PC-9 (cell line): ENCODE results near the gene HCN4. TPM values are rescaled to one million over a fixed set of nuclear protein-coding genes. Genes with fewer than 3 reads are reported as not detected.
"Not testable (repeated sequence)": the region's sequence is repeated elsewhere in the genome, so short reads cannot be mapped to it uniquely, and the experiment has no call there.

Experiments
- Bru-seq: library from RNA; stranded (reverse); fragments of 400-500 nt; gene quantifications from one replicate; lab custom pipeline; 2021; lab: Mats Ljungman, UMichigan
- BruChase-seq, 2 experiments: library from RNA; stranded (reverse); fragments of 400-500 nt; gene quantifications; one replicate each; lab custom pipeline; 2021; lab: Mats Ljungman, UMichigan
- BruUV-seq: library from RNA; stranded (reverse); fragments of 400-500 nt; replicated peaks from 2 replicates; lab custom pipeline; 2021; lab: Mats Ljungman, UMichigan
- CTCF ChIA-PET: fragments of 300-600 bp; sonication (Branson Sonifier 250); formaldehyde crosslinking; loops from one replicate; lab custom pipeline; 2022; ENCODE audit warnings: antibody characterized with exemption; lab: Charles Lee
- POLR2A ChIA-PET: fragments of 300-600 bp; sonication (Branson Sonifier 250); formaldehyde crosslinking; loops from one replicate; lab custom pipeline; 2022; ENCODE audit warnings: antibody characterized with exemption; ENCODE audit not compliant: unreplicated experiment; lab: Charles Lee
- DNase-seq, 2 experiments: peaks; one replicate each; pipeline versions ENCODE4 v3.0.0 to v3.0.0-alpha.2; 2015 to 2022; ENCODE audit warnings: mixed read lengths in 1 of 2
- H2AFZ ChIP-seq: fragments of 200-600 bp; sonication (generic); 2 replicates; pipeline ENCODE4 v1.8.1; 2017; ENCODE audit warnings: antibody characterized with exemption
- H3F3A ChIP-seq: fragments of 200-600 bp; sonication (generic); 2 replicates; pipeline ENCODE4 v1.8.1; 2017; ENCODE audit warnings: antibody characterized with exemption, mild to moderate bottlenecking, low read depth; ENCODE audit not compliant: insufficient read depth
- H3K27ac ChIP-seq: fragments of 200-600 bp; sonication (generic); 2 replicates; pipeline ENCODE4 v1.6.1; 2016; ENCODE audit warnings: mixed run types
- H3K27me3 ChIP-seq: fragments of 200-600 bp; sonication (generic); 2 replicates; pipeline ENCODE4 v1.6.1; 2016; ENCODE audit warnings: low read depth, mixed run types; ENCODE audit not compliant: insufficient read depth
- H3K36me3 ChIP-seq: fragments of 200-600 bp; sonication (generic); 2 replicates; pipeline ENCODE4 v1.6.1; 2016; ENCODE audit warnings: low read depth, mixed run types
- H3K4me1 ChIP-seq: fragments of 200-600 bp; sonication (generic); replicated peaks from 2 replicates; pipeline ENCODE4 v1.6.1; 2016; ENCODE audit warnings: mixed run types; ENCODE audit not compliant: insufficient read depth
- H3K4me2 ChIP-seq: fragments of 200-600 bp; sonication (generic); 2 replicates; pipeline ENCODE4 v1.6.1; 2017; ENCODE audit warnings: mixed run types
- H3K4me3 ChIP-seq: fragments of 200-600 bp; sonication (generic); 2 replicates; pipeline ENCODE4 v1.6.1; 2016; ENCODE audit warnings: mixed run types
- H3K79me2 ChIP-seq: fragments of 200-600 bp; sonication (generic); 2 replicates; pipeline ENCODE4 v1.6.1; 2017; ENCODE audit warnings: low read depth, mixed run types
- H3K9me2 ChIP-seq: fragments of 200-600 bp; sonication (generic); 2 replicates; pipeline ENCODE4 v1.8.1; 2017; ENCODE audit warnings: mild to moderate bottlenecking; ENCODE audit not compliant: insufficient read depth
- H3K9me3 ChIP-seq: fragments of 200-600 bp; sonication (generic); 2 replicates; pipeline ENCODE4 v1.8.1; 2016; ENCODE audit warnings: low read depth; ENCODE audit not compliant: insufficient read depth
- H4K20me1 ChIP-seq: fragments of 200-600 bp; sonication (generic); 2 replicates; pipeline ENCODE4 v1.8.1; 2017; ENCODE audit not compliant: insufficient read depth
- EZH2 ChIP-seq: fragments of 200-600 bp; sonication (generic); IDR thresholded peaks from 2 replicates; pipeline ENCODE4 v1.8.0; 2017; ENCODE audit warnings: antibody characterized with exemption, low read depth
- intact Hi-C: fragments of 100-400 bp; cut with micrococcal nuclease; formaldehyde crosslinking; loops from one replicate; pipeline ENCODE4 v1.10.0; 2022; ENCODE audit not compliant: unreplicated experiment
- long read RNA-seq: library from polyadenylated mRNA; stranded (forward); transcript quantifications from one replicate; pipeline ENCODE4 v2.0.0, GENCODE V29; 2022
- total RNA-seq: library from RNA; stranded (reverse); gene quantifications from 2 replicates; pipeline ENCODE4 v1.2.3, GENCODE V29; 2021
- TF ChIP-seq, protein P1 (sequence below): fragments of 200-600 bp; sonication (generic); conservative IDR thresholded peaks from 2 replicates; pipeline ENCODE4 v1.6.1; 2017; ENCODE audit warnings: mixed run types, antibody characterized with exemption, mild to moderate bottlenecking, moderate library complexity

The HCN4 gene
- total RNA-seq (not detected in 2 replicates), Bru-seq, nascent RNA (not detected), BruChase-seq, experiment 1, labeled RNA remaining after a 2-hour chase (not detected), BruChase-seq, experiment 2, labeled RNA remaining after a 6-hour chase (not detected)
- long read RNA-seq: 0 reads

DNA sequence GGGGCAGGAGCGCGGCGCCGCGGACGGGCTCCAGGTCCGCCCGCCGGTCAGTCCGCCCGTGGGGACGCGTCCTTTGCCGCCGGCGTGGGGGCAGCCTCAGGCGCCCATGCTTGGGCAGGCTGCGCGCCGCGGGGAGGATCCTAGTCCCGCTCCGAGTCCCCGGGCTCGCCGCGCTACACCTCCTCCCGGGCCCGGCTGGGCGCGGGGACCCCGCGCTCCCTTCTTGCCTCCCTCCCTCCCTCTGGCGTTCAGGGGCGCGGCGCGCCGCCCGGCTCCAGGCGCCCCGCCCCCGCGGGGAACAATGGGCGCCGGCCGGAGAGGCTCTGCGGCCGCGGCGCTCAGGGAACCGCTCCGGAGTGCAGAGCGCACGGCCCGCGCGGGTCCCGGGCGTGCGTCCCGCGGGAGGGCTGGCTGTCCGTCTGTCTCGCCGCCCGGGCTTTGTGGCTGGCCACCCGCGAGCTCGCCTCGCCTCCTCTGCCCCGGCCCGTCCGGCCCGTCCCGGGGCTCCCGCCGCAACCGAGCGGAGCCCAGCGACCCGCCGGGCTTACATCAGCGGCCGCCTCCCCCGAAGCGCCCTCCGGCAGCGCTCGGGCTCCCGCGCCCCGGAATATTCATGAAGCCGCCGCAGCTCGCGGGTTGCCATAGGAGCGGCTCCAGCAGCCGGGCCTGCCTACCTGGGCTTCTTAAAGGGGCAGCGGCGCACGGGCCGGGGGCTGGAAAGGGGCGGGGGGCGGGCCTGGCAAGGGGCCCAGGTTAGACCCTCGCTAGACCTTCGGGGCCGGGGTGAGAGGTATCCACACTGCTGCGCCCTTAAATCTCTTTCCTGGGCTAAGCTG lies at the start of gene HCN4:
HCN4 (minus strand) TSS at position 658 of the 836 bp plus-strand sequence. CDS start 688 bp downstream, outside the sequence.
- peaks cover 47% of the 10 kb centered on the region for H3K27me3 ChIP-seq
- ChIA-PET CTCF (no interaction called here), POLR2A (no interaction called here)
- H3K4me2 ChIP-seq: no peak within 1 kb of the TSS
- no peak within 1 kb of the TSS for H3K4me3 ChIP-seq
- no peak within 1 kb of the TSS for H3K27ac ChIP-seq
- H3K9me2 ChIP-seq: no peaks in the 10 kb centered on the region
- no peak within 1 kb of the TSS for H2AFZ ChIP-seq
- H3F3A ChIP-seq: no peaks in the 10 kb centered on the region
- intact Hi-C loops: no loop called here
- H3K4me1 ChIP-seq: no peaks in the 10 kb centered on the region
- no TSS peak for BruUV-seq
- H3K79me2 ChIP-seq: no peaks in the 10 kb centered on the region
- no peak for TF ChIP-seq EZH2
- TF ChIP-seq, protein P1, sequence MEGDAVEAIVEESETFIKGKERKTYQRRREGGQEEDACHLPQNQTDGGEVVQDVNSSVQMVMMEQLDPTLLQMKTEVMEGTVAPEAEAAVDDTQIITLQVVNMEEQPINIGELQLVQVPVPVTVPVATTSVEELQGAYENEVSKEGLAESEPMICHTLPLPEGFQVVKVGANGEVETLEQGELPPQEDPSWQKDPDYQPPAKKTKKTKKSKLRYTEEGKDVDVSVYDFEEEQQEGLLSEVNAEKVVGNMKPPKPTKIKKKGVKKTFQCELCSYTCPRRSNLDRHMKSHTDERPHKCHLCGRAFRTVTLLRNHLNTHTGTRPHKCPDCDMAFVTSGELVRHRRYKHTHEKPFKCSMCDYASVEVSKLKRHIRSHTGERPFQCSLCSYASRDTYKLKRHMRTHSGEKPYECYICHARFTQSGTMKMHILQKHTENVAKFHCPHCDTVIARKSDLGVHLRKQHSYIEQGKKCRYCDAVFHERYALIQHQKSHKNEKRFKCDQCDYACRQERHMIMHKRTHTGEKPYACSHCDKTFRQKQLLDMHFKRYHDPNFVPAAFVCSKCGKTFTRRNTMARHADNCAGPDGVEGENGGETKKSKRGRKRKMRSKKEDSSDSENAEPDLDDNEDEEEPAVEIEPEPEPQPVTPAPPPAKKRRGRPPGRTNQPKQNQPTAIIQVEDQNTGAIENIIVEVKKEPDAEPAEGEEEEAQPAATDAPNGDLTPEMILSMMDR: no peak
- H3K9me3 ChIP-seq: no peaks in the 10 kb centered on the region
- no peaks in the 10 kb centered on the region for H4K20me1 ChIP-seq
- DNase-seq: no peak
- H3K36me3 ChIP-seq: no peaks in the 10 kb centered on the region

DNA sequence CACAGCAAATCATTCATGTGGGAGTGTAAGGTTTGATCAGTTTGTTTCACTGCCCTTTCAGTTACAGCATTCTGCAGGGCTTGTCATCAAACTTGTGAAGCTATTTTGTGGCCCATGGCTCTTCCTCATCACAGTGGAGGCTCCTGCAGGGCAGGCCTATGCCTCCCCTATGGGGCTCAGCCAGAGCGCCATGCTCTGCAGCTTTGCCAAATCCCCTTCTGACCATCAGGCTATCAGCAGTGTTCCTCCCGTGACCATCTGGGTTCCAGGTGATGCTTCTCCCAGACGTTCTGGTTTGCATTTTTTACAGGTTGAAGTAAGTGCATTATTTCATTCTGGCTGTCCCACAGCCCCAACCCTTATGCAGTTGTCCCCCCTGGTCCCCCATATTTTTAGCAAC lies 46.1 kb upstream of the HCN4 start:
- no peak overlapping the region for H3K4me3 ChIP-seq
- intact Hi-C loops: no loop called here
- TF ChIP-seq, protein P1: no peak
- no peak for TF ChIP-seq EZH2
- no peak overlapping the region for H3K27ac ChIP-seq
- DNase-seq: no peak
- H3K79me2 ChIP-seq: no peaks in the 10 kb centered on the region
- H2AFZ ChIP-seq: no peak overlapping the region
- H3K4me2 ChIP-seq: no peak overlapping the region
- no peaks in the 10 kb centered on the region for H3K4me1 ChIP-seq
- CTCF ChIA-PET: no interaction called here
- no TSS peak for BruUV-seq
- POLR2A ChIA-PET: no interaction called here
- no peaks in the 10 kb centered on the region for H3K27me3 ChIP-seq
- no peaks in the 10 kb centered on the region for H3K9me2 ChIP-seq
- H4K20me1 ChIP-seq: no peaks in the 10 kb centered on the region; the same call in 1 of the 2 replicates
- no peaks in the 10 kb centered on the region for H3F3A ChIP-seq
- no peaks in the 10 kb centered on the region for H3K9me3 ChIP-seq
- H3K36me3 ChIP-seq: no peaks in the 10 kb centered on the region

DNA sequence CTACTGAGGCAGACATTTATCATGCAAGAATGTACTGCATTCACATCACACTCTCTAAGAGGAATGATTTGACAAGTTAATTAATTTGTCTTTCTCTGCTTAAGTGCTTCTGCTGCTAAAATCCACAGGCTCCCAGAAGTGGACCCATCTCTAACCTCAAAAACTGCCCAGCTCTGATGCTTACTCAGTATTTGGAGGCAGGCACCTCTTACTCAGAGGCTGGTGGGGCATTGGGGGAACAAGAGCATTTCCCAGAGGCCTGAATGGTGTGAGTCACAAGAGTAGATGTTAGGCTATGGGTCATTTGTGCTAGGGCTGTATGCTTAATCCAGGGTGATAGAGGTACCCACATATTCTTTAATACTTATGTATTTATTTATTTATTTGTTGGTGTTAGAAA lies 34.4 kb upstream of the HCN4 start:
- H3K9me2 ChIP-seq: no peaks in the 10 kb centered on the region
- intact Hi-C loops: no loop called here
- no peaks in the 10 kb centered on the region; the same call in 1 of the 2 replicates for H3F3A ChIP-seq
- H3K4me2 ChIP-seq: no peak overlapping the region
- H4K20me1 ChIP-seq: no peaks in the 10 kb centered on the region
- ChIA-PET CTCF (no interaction called here), POLR2A (no interaction called here)
- no peak overlapping the region for H2AFZ ChIP-seq
- no peaks in the 10 kb centered on the region for H3K9me3 ChIP-seq
- TF ChIP-seq EZH2: no peak
- TF ChIP-seq, protein P1: no peak
- H3K4me1 ChIP-seq: no peaks in the 10 kb centered on the region
- H3K27me3 ChIP-seq: no peaks in the 10 kb centered on the region
- BruUV-seq: no TSS peak
- no peak for DNase-seq
- H3K27ac ChIP-seq: no peak overlapping the region
- H3K4me3 ChIP-seq: no peak overlapping the region
- no peaks in the 10 kb centered on the region for H3K79me2 ChIP-seq
- H3K36me3 ChIP-seq: no peaks in the 10 kb centered on the region

DNA sequence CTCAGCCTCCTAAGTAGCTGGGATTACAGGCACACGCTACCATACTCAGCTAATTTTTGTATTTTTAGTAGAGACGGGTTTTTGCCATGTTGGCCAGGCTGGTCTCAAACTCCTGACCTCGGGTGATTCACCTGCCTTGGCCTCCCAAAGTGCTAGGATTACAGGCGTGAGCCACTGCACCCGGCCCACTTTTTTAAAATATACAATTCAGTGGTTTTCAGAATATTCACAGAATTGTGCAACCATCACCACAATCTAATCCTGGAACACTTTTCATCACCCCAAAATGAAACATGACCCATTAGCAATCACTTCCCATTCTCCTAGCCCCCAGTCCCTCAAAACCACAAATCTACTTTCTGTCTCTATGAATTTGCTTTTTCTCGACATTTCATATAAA lies 31.5 kb upstream of the HCN4 start:
- intact Hi-C loops, H4K20me1 ChIP-seq, H3K36me3 ChIP-seq, H3K9me2 ChIP-seq, H3K9me3 ChIP-seq, H3K27ac ChIP-seq, CTCF ChIA-PET, H3F3A ChIP-seq, BruUV-seq, H3K4me3 ChIP-seq, H3K27me3 ChIP-seq, H2AFZ ChIP-seq, POLR2A ChIA-PET, DNase-seq, H3K4me1 ChIP-seq, H3K79me2 ChIP-seq, H3K4me2 ChIP-seq: not testable (repeated sequence)
